Ecto neural progenitor cell (in vitro differentiated cells): Measurements from ENCODE around the gene FIBP.

Experiments
- DNase-seq: peaks from one replicate; pipeline ENCODE4 v3.0.0-alpha.2; 2018; ENCODE audit warnings: low spot score

FIBP gene

GRCh38 chr11:65844231-65844872 is 43.9 kb downstream of the FIBP start:
- DNase-seq: no peak

- no peak for DNase-seq
Measured at GRCh38 chr11:65843811-65844210, 44.5 kb downstream of the FIBP start.

GRCh38 chr11:65842144-65842543 is 46.1 kb downstream of the FIBP start:
- no peak for DNase-seq

GRCh38 chr11:65834202-65834601 is 54.1 kb downstream of the FIBP start:
- no peak for DNase-seq
